ENCODE results near the gene LRP1B. TPM values are rescaled to one million over a fixed set of nuclear protein-coding genes. Genes with fewer than 3 reads are reported as not detected.

The LRP1B gene
- total RNA-seq, 4 donors from 2014 or later = 37.1 to 82.7 (median 50.9) TPM

DNA sequence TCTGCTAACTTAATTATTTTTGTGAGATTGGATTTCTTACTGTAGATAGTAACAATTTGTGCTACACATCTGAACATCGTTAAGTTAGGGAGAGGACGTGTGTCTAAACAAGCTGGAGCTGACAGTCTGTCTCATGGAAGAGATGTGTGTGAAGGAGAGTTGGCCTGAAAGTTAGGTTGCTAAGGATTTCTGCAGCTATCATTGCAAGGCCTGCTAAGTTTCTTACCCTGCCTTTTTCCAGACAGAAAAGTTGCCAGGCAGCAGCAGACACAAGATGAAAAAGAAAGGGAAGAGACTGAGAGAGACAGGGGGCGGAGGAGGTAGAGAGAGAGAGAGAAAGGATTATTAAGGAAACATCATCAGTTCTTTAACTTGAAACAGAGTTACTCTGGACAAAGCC lies 4.1 kb upstream of the LRP1B start:
- intact Hi-C loops (cut with DNase I) = no loop called here
- 88 to 92% methylated on average over 3 of the region's 3 CpGs for WGBS, 2 donors
- Histone ChIP-seq H3K27ac (no peak overlapping the region), H3K4me1 (peaks cover 0 to 6% of the 10 kb centered on the region in 2 donors), H3K27me3 (no peaks in the 10 kb centered on the region), H3K9me3 (no peaks in the 10 kb centered on the region), H3K4me3 (replicated peaks in 1 of 3) (no peak overlapping the region), H3K36me3 (no peaks in the 10 kb centered on the region)
- TF ChIP-seq, protein P1, sequence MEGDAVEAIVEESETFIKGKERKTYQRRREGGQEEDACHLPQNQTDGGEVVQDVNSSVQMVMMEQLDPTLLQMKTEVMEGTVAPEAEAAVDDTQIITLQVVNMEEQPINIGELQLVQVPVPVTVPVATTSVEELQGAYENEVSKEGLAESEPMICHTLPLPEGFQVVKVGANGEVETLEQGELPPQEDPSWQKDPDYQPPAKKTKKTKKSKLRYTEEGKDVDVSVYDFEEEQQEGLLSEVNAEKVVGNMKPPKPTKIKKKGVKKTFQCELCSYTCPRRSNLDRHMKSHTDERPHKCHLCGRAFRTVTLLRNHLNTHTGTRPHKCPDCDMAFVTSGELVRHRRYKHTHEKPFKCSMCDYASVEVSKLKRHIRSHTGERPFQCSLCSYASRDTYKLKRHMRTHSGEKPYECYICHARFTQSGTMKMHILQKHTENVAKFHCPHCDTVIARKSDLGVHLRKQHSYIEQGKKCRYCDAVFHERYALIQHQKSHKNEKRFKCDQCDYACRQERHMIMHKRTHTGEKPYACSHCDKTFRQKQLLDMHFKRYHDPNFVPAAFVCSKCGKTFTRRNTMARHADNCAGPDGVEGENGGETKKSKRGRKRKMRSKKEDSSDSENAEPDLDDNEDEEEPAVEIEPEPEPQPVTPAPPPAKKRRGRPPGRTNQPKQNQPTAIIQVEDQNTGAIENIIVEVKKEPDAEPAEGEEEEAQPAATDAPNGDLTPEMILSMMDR (IDR thresholded peaks at IDR 0.05) = no peak
- no peak for TF ChIP-seq POLR2A (IDR thresholded peaks at IDR 0.05)
- no peak for DNase-seq

DNA sequence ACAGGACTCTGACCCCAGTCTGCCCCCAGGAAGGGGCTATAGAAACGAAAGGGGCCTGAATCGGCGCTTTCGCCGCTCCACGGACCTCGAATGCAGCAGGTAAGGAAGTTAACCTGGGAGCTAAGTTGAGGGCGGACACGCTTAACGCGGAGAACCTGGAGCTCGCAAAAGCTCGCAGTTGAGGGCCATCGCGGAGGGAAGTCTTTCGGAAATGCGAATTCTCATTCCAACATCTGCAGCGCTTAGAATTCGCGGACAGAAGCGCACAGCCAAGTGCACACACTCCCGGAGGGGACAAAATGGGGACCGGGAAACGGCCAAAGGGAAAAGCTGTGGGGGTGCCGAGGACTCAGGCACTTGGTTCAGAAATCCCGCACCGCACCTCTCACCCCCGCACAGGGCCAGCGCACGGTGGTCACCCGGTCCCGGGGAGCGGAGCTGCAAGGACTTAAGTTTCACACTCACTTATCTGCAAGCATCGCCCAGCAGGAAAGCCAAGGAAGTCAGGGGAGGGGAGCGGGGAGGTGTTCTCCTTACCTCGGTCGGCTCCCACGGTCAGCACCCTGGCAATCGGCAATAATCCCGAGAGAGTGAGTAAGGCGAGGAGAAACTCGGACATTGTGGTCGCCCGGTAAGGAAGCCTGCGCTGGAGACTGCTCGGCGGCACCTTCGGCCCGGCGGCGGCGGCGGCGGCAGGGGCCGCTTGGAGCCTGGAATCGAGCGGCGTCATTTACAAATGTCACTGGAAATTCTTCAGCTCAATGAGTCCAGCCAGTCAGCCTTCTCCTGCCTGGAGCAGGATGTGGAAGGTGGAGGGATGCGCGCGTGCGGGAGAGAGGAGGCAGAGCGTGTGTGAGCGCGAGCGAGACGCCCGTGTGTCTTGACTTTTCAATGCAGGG lies 456 bp downstream of the LRP1B start:
- no peaks in the 10 kb centered on the region for H3K9me3 ChIP-seq
- 0 to 1% methylated on average over 26 to 63 of the region's 68 CpGs for WGBS, 2 donors
- H3K4me1 ChIP-seq = peaks cover 0 to 8% of the 10 kb centered on the region in 2 donors
- H3K4me3 ChIP-seq (replicated peaks in 1 of 3) = peak overlapping the region; percentile 51 to 70 (median 63)
- intact Hi-C loops (cut with DNase I) = no loop called here
- TF ChIP-seq, protein P1 (IDR thresholded peaks at IDR 0.05) = no peak
- no peak for TF ChIP-seq POLR2A (IDR thresholded peaks at IDR 0.05)
- H3K27me3 ChIP-seq = no peaks in the 10 kb centered on the region
- no peaks in the 10 kb centered on the region for H3K36me3 ChIP-seq
- peak overlapping the region; percentile 91 to 95 (median 91) for H3K27ac ChIP-seq
- DNase-seq = peak; percentile 85 to 88

DNA sequence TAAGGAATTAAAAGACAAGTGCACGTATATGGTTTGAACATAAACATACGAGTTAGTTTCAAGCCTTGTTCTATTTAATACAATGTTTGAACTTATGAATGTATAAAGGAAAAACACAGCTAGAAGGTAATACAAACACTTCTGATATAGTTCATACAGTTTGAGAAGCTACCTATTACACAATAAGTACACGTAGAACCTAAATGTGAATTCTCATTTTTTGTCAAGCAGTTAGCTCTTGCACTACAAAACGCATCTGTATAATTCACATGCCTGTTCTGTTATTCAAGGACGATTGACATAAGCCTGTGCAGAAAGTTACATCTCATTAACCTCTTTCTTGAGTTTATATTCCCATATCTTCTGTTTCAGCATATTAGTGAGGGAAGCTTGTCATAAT lies 2.7 kb downstream of the LRP1B start:
- no peaks in the 10 kb centered on the region for H3K27me3 ChIP-seq
- no peak for DNase-seq
- H3K4me1 ChIP-seq = peaks cover 0 to 8% of the 10 kb centered on the region in 2 donors
- H3K9me3 ChIP-seq = no peaks in the 10 kb centered on the region
- intact Hi-C loops (cut with DNase I) = no loop called here
- no peak overlapping the region for H3K27ac ChIP-seq
- H3K4me3 ChIP-seq (replicated peaks in 1 of 3) = no peak overlapping the region
- H3K36me3 ChIP-seq = no peaks in the 10 kb centered on the region
- 92 to 94% methylated on average over 5 of the region's 5 CpGs for WGBS, 2 donors
- TF ChIP-seq, protein P1 (IDR thresholded peaks at IDR 0.05) = no peak
- no peak for TF ChIP-seq POLR2A (IDR thresholded peaks at IDR 0.05)

DNA sequence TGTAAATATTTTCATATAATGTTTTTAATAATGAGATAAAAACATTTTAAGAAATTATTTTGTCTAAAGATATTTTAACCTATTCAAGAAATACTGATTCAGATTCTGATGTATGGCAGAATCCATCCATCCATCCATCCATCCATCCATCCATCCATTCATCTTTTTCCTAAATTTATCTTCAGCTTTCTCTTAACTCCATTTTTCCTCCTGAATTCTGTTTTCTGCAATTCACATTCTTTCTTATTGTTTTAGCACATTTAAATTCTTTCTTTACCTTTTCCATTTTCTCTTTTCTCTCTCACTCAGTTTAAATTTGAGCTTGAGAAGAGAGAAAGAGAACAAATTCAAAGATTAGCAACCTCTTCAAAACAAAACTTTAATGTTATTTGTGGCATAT lies 3.6 kb downstream of the LRP1B start:
- no peak for DNase-seq
- intact Hi-C loops (cut with DNase I) = no loop called here
- TF ChIP-seq POLR2A (IDR thresholded peaks at IDR 0.05) = no peak
- TF ChIP-seq, protein P1 (IDR thresholded peaks at IDR 0.05) = no peak
- no peak overlapping the region for H3K27ac ChIP-seq
- H3K4me3 ChIP-seq (replicated peaks in 1 of 3) = no peak overlapping the region
- H3K9me3 ChIP-seq = no peaks in the 10 kb centered on the region
- no peaks in the 10 kb centered on the region for H3K27me3 ChIP-seq
- H3K4me1 ChIP-seq = peaks cover 3 to 8% of the 10 kb centered on the region in 2 donors
- H3K36me3 ChIP-seq = no peaks in the 10 kb centered on the region

DNA sequence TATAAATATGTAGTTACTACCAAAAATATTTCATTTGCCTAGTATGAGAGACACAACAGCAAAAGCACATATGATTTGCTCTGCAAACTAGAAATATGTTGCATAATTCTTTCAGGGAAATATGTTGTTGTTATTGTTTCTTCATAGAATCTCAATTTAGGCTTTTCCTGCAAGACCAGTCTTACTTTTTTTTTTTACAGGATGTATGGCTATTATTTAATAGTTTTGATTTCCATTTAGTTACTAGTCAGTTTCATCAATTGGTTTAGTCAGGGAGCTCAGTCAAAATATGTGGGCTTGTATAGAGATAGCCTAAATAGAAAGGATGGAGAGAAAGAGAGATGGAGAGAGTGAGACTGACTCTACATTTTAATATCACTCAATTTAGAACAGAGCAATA lies 6.1 kb downstream of the LRP1B start:
- peaks cover 8 to 24% of the 10 kb centered on the region in 2 donors for H3K4me1 ChIP-seq
- intact Hi-C loops (cut with DNase I) = no loop called here
- no peaks in the 10 kb centered on the region for H3K27me3 ChIP-seq
- DNase-seq = no peak
- TF ChIP-seq POLR2A (IDR thresholded peaks at IDR 0.05) = no peak
- TF ChIP-seq, protein P1 (IDR thresholded peaks at IDR 0.05) = no peak
- H3K27ac ChIP-seq = no peak overlapping the region
- no peaks in the 10 kb centered on the region for H3K36me3 ChIP-seq
- H3K9me3 ChIP-seq = no peaks in the 10 kb centered on the region
- no peak overlapping the region for H3K4me3 ChIP-seq (replicated peaks in 1 of 3)

Data from thyroid gland (tissue), 4 donors.